Kidney (tissue), 14 donors: Measurements from ENCODE around the gene TICRR. TPM values are rescaled to one million over a fixed set of nuclear protein-coding genes. Genes with fewer than 3 reads are reported as not detected.
A peak's percentile ranks its signal among the peaks of the same experiment; 100 is the strongest.

Source experiments
- DNase-seq, 5 donors: peaks; one replicate each; pipeline ENCODE4 v3.0.0-alpha.2; 2013 to 2020
- FAIRE-seq: peaks from 2 replicates; lab custom pipeline; 2012; peaks lifted over from hg19 to GRCh38; lab: Jason Lieb, UNC
- H3K27ac ChIP-seq, 2 donors: one replicate each; pipeline ENCODE4 v1.7.0; 2013; ENCODE audit warnings: low read depth in 2 of 2, low read length in 2 of 2, inconsistent platforms in 1 of 2
- H3K27me3 ChIP-seq: one replicate; pipeline ENCODE4 v1.7.1; 2013; ENCODE audit warnings: low read length, inconsistent platforms; ENCODE audit not compliant: control insufficient read depth, insufficient read depth
- H3K36me3 ChIP-seq, 3 donors: one replicate each; pipeline versions ENCODE4 v1.7.0 to v1.7.1; 2013; ENCODE audit warnings: low read length in 3 of 3, control low read depth in 1 of 3, inconsistent platforms in 1 of 3; ENCODE audit not compliant: insufficient read depth in 3 of 3, control insufficient read depth in 2 of 3
- H3K4me1 ChIP-seq, 3 donors: one replicate each; pipeline versions ENCODE4 v1.7.0 to v1.7.1; 2013; ENCODE audit warnings: low read length in 3 of 3, inconsistent platforms in 1 of 3, low read depth in 1 of 3; ENCODE audit not compliant: control insufficient read depth in 2 of 3, insufficient read depth in 2 of 3
- H3K4me3 ChIP-seq, 3 donors: one replicate each; pipeline versions ENCODE4 v1.7.0 to v1.8.1; 2013; ENCODE audit warnings: low read length in 3 of 3, control low read depth in 1 of 3, inconsistent platforms in 1 of 3
- H3K9ac ChIP-seq, 3 donors: one replicate each; pipeline versions ENCODE4 v1.7.0 to v1.7.1; 2013; ENCODE audit warnings: low read length in 3 of 3, control low read depth in 1 of 3, inconsistent platforms in 1 of 3
- H3K9me3 ChIP-seq, 3 donors: one replicate each; pipeline versions ENCODE4 v1.7.0 to v1.7.1; 2013; ENCODE audit warnings: low read length in 3 of 3, control low read depth in 1 of 3, inconsistent platforms in 1 of 3; ENCODE audit not compliant: control insufficient read depth in 2 of 3, insufficient read depth in 1 of 3
- CTCF ChIP-seq: IDR thresholded peaks from 3 replicates; pipeline ENCODE4 v1.5.1; 2012; ENCODE audit warnings: mild to moderate bottlenecking, moderate library complexity, borderline replicate concordance; ENCODE audit not compliant: insufficient read depth; ENCODE audit errors: extremely low read depth
- intact Hi-C: fragments of 100-400 bp; cut with DNase I; formaldehyde crosslinking; loops from one replicate; pipeline ENCODE4 v1.11.1; 2022
- polyA plus RNA-seq: library from polyadenylated mRNA; stranded (reverse); fragments of 350-450 nt; fragmentation: Illumina TruSeq; extraction: RNeasy Lipid Tissue Mini Kit (QIAGEN cat#74804); gene quantifications from one replicate; pipeline ENCODE4 v1.2.3, GENCODE V29; 2014; ENCODE audit warnings: low read depth, low replicate concordance; ENCODE audit not compliant: insufficient read depth
- total RNA-seq: library from RNA; stranded (reverse); fragmentation: NEBNext Ultra II Directional; extraction: Animal tissue kit (Norgen Biotek cat#: 25700); gene quantifications from one replicate; pipeline ENCODE4 v1.2.1, GENCODE V29; 2021
- donor health status: control.
- donor health status: control.
- donor health status: control.
- donor health status: control.
- donor health status: control.
- donor health status: DM: yes; HTN: yes; CAD: no.
- donor health status: Normal renal cell carcinoma (clear cell type).

TICRR gene
- total and polyA plus RNA-seq, 2 donors from 2014 or later = 0.25 TPM; not detected in 1

GRCh38 chr15:89652131-89652530, 76.9 kb downstream of the TICRR start:
- Histone ChIP-seq H3K36me3 (no peaks in the 10 kb centered on the region), H3K9me3 (no peaks in the 10 kb centered on the region), H3K27me3 (no peaks in the 10 kb centered on the region), H3K4me3 (no peak overlapping the region), H3K9ac (no peak overlapping the region), H3K4me1 (peaks cover 0 to 2% (median 0%) of the 10 kb centered on the region in 3 donors), H3K27ac (no peak overlapping the region)
- intact Hi-C loops = no loop called here
- FAIRE-seq (no peak), DNase-seq (no peak)
- TF ChIP-seq CTCF = no peak

- H3K9ac ChIP-seq = no peak overlapping the region
- no peak for DNase-seq
- intact Hi-C loops = no loop called here
- no peak overlapping the region for H3K27ac ChIP-seq
- H3K27me3 ChIP-seq = no peaks in the 10 kb centered on the region
- H3K4me3 ChIP-seq = no peak overlapping the region
- H3K4me1 ChIP-seq = no peaks in the 10 kb centered on the region
- H3K36me3 ChIP-seq = no peaks in the 10 kb centered on the region
- no peaks in the 10 kb centered on the region for H3K9me3 ChIP-seq
- TF ChIP-seq CTCF = no peak
- no peak for FAIRE-seq
Measured at GRCh38 chr15:89652666-89653065, 77.4 kb downstream of the TICRR start.

GRCh38 chr15:89653578-89653977, 78.3 kb downstream of the TICRR start:
- no peaks in the 10 kb centered on the region for H3K9me3 ChIP-seq
- no peak overlapping the region for H3K27ac ChIP-seq
- TF ChIP-seq CTCF = no peak
- no peak overlapping the region for H3K4me3 ChIP-seq
- no peaks in the 10 kb centered on the region for H3K27me3 ChIP-seq
- DNase-seq = no peak
- H3K36me3 ChIP-seq = no peaks in the 10 kb centered on the region
- no peak for FAIRE-seq
- H3K9ac ChIP-seq = no peak overlapping the region
- intact Hi-C loops = no loop called here
- H3K4me1 ChIP-seq = no peaks in the 10 kb centered on the region

- H3K27me3 ChIP-seq = no peaks in the 10 kb centered on the region
- no peaks in the 10 kb centered on the region for H3K4me1 ChIP-seq
- no peak for DNase-seq
- intact Hi-C loops = no loop called here
- H3K9me3 ChIP-seq = no peaks in the 10 kb centered on the region
- no peak overlapping the region for H3K27ac ChIP-seq
- peak overlapping the region; percentile 18 to 60 (median 57) for H3K4me3 ChIP-seq
- H3K9ac ChIP-seq = peak overlapping the region in 1 of 3 donors; percentile 38
- TF ChIP-seq CTCF = no peak
- FAIRE-seq = no peak
- H3K36me3 ChIP-seq = no peaks in the 10 kb centered on the region
Measured at GRCh38 chr15:89654301-89654761, 79.1 kb downstream of the TICRR start.
